Stimulated activated CD4-positive, alpha-beta T cell treated with anti-CD3 and anti-CD28 coated beads, TNF-alpha, amount 100 ng/mL, for 1 hour (primary cell): ENCODE data around the gene PRPF6.
"Not testable (repeated sequence)": the region's sequence is repeated elsewhere in the genome, so short reads cannot be mapped to it uniquely, and the experiment has no call there.

Experiments used
- DNase-seq, 3 donors: peaks; one replicate each; pipeline ENCODE4 v3.0.0-alpha.2; 2020; ENCODE audit warnings: low read depth in 3 of 3, low spot score in 1 of 3

PRPF6 gene

GRCh38 chr20:63972312-63973159 is 8.4 kb upstream of the PRPF6 start:
- DNase-seq: no peak

DNA sequence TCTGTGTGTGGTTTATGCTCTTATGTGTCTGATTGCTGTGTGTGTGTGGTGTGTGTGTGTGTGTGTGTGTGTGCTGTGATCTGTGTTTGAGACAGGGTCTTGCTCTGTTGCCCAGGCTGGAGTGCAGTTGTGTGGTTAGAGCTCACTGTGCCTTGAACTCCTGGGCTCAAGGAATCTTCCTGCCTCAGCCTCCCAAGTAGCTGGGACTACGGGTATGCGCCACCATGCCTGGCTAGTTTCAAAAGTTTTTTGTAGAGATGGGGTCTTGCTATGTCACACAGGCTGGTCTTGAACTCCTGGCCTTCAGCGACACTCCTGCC is 7.8 kb upstream of the PRPF6 start:
- DNase-seq: no peak

GRCh38 chr20:63973636-63974401 is 7.1 kb upstream of the PRPF6 start:
- peak; percentile 47 to 83 (median 61) for DNase-seq

- no peak for DNase-seq
Measured at GRCh38 chr20:63974402-63975200, 6.3 kb upstream of the PRPF6 start.

- DNase-seq: not testable (repeated sequence)
Measured at GRCh38 chr20:63976511-63976910, 4.4 kb upstream of the PRPF6 start.

DNA sequence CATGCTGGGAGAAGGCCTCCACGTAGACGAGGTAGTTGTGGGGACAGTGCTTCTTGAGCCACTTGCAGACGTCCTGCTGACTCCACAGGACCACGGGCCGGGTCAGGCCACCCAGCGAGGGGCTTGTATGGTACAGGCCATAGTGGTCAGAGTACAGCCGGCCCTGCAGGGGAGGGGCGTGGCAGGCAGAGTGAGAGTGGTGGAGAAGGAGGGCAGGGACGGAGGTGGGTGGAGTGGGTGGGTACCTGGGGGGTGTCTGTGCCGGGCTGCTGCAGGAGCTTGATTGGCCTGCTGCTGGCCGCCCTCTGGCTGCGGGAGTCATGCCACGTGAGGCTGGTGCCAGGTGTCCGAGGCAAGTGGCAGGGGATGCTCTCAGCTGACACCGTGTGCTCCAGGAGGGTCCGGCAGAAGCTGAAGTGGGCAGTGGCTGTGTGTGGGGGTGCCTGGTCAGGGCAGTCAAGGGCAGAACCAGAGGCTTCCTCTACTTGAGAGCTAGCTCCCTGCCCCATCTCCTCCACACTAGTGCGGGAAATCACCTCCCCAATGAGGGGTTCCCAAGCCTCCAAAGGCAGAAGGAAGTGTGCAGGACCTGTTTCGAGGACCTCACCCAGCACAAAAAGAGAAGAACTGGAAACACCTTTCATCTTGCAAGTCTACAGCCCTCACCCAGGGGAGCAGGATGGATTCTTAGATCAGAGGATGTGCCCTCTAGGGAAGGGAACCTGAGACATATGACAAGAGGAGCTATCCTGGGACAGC is 3.8 kb upstream of the PRPF6 start:
- no peak for DNase-seq

DNA sequence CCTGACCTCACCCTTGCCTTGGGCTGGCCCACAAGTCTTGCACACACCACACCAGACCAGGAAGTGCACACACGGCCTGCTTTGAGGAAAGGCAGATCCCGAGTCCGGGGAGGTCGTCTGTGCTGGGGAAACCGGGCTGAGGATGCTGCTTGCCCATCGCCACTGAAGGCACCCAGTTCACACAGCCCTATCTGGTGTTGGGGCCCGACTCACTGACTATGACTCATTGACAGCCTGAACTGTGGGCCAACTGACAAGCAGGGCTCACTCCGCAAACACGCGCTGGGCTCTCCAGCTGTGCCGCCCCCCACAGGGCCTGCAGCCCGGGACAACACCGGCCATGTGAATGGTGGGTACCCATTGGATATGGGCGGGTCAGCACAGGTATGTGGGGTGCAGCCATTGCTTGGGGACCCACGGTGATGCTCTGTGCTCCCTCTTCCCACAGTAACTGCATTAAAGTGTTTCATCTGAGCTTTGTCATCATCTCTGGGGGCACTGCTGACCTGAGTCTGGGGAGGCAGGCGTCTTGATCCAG is 3.1 kb upstream of the PRPF6 start:
- DNase-seq: peak in 1 of 3 donors; percentile 37

- no peak for DNase-seq
Measured at GRCh38 chr20:63978319-63979228, 2.4 kb upstream of the PRPF6 start.

DNA sequence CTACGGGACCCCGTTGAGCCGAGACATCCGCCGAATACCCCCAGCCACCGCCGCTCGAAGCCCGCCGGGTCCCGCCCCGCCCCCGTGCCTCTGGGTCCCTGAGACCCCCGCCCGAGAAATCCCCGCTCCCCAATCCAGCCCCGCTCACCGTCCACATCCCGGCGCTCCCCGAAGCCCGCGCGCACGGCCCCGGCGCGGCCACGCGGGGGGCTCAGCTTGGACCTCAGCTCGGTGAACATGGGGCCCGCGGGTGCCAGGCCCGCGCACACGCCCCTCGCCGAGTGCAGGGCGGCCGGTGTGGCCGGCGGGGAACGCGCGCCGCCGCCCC is 1.7 kb upstream of the PRPF6 start:
- DNase-seq: no peak

DNA sequence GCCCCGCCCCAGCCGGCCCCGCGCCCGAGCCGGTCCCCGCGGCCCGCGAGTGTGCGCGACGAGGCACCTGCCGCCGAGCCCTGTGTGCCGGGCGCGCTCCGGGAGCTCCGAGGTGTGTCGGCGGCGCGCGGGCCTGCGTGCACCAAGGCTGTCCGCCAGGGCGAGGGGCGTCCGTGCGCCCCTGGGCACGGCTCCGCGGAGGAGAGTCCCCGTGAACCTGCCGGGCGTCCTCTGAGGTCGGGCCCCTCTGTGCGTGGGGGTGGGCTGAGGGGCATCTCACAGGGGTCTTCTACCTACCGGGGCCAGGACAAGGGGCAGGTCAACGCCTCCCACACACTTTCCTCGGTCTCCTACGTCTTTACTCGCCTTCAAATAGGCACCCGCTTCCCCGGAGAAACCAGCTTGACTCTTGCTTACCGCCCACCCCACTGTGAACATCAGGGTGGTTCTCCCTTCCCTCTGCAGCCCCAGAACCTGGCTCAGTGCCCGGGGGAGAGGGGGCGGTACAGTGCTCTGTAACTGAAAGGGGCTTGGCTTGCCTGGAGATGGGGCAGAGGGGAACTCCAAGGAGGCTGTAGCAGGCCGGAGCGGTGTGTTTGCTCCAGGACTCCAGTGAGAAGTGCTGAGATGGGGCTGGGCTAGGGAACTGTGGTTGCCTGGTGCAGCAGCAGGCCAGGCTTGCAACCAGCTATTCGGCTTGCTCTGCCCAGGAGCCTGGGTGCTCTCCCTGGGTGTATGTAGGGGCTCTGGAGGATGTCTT is 1.2 kb upstream of the PRPF6 start, which contains the start of gene SAMD10:
Gene SAMD10, minus strand, starts transcription at position 86 of the 760 bp plus-strand sequence. CDS start 175 bp downstream, outside the sequence.
- DNase-seq: peak in 2 of 3 donors; percentile 37 to 85

DNA sequence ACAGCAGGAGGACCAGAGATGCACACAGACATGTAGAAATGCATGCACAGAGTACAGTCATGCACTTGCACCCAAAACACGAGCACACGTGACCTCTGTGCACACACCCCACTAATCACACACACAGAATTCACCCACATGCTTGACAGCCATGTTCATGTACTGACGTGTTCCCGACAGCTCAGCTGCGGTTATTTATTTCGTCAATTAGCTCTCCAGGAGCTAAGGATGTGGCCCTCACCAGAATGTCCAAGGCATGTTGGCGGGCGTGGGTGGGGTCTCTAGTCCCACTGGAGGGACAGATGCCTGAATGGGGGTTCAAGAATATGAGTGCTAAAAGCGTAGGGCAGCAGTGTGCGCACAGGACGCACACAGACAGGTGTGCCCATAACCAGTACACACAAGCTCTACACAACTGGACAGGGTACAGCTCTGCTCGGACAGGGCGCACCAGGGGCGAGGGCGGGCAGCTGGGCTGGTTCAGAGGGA is 571 bp upstream of the PRPF6 start:
- peak in 1 of 3 donors; percentile 16 for DNase-seq

DNA sequence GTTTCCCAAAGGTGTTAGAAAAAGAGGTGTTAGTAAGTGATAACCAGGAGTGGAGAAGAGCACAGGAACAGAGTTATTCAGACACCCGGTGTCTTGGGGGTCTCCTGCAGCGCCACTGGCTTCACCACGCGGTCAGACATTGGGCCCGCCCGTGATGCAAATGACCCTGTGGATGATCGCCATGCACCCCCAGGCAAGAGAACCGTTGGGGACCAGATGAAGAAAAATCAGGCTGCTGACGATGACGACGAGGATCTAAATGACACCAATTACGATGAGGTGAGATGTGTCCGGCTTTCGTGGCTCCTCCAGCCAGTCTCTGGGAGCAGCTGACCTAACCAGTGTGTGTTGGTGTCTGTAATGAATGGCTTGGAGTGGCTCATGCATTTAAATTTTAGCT is 2.0 kb downstream of the PRPF6 start:
- no peak for DNase-seq

GRCh38 chr20:64000906-64001305 is 20.0 kb downstream of the PRPF6 start:
- DNase-seq: no peak

GRCh38 chr20:64001607-64002011 is 20.7 kb downstream of the PRPF6 start:
- no peak for DNase-seq

DNA sequence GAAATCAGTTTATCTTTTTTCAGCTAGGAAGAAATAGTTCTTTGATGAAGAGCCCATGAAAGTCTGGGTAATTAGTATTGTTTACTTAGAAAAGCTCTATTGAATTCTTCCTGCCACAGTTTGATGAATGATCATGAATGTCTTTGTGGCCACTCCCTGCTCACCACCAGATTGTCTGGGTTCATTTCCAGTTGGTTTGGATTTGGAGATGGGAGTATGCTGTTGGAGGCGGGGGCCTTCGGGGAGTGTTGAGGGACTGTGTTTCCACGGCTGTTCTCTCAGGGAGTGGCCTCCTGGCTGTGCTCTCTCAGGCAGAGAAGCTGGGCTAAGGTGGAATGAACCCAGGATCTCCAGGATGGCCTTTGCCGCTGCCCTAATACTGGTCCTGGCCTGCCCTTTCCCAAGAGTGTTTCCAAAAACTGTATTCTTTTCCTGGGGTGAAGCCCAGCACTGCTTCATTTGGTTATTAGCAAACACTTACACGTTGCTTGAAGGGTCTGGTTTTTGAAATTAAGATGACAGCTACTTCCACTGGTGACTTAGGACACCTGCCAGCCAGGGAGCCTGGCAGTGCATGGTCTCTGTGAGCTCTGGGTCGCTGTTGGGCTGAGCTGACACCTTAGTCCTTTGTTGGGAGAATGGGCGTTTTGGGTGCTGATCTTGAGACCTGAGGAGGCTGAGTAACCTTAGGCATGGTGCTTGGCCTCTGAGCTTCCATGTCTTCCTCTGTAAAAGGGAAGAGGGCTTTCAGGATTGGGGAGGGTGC is 23.2 kb downstream of the PRPF6 start:
- DNase-seq: no peak

GRCh38 chr20:64005394-64005793 is 24.5 kb downstream of the PRPF6 start:
- DNase-seq: no peak

DNA sequence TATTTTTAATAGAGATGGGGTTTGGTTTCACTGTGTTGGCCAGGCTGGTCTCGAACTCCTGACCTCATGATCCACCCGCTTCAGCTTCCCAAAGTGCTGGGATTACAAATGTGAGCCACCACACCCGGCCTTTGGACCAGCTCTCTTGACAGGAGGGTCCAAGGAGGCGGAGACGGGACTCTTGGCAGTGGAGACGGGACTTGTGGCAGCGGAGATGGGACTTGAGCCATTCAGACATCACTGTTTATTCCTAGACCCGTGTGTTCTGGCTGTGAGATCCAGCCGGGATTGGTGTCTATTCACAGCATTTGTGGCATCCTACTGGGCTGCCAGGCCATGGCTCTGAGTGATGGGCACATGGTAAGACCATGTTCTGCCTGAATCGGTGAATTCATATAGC is 25.6 kb downstream of the PRPF6 start:
- DNase-seq: no peak

GRCh38 chr20:64006902-64007301 is 26.0 kb downstream of the PRPF6 start:
- DNase-seq: no peak
